GM21528 (cell line): ENCODE measurements around the gene USP48.
A peak's percentile ranks its signal among the peaks of the same experiment; 100 is the strongest.
"Not testable (repeated sequence)": the region's sequence is repeated elsewhere in the genome, so short reads cannot be mapped to it uniquely, and the experiment has no call there.

Source experiments
- ATAC-seq: cut with Tn5 transposase; IDR thresholded peaks from one replicate; pipeline ENCODE4 v1.9.1; 2021; ENCODE audit warnings: mild to moderate bottlenecking, moderate library complexity; ENCODE audit not compliant: unreplicated experiment, low FRiP score

The USP48 gene

GRCh38 chr1:21815724-21816321 lies 32.9 kb upstream of the USP48 start:
- no peak for ATAC-seq

- no peak for ATAC-seq
Observed at GRCh38 chr1:21814981-21815582, 32.1 kb upstream of the USP48 start.

GRCh38 chr1:21814241-21814918 lies 31.4 kb upstream of the USP48 start:
- ATAC-seq: no peak

GRCh38 chr1:21813542-21813941 lies 30.6 kb upstream of the USP48 start:
- no peak for ATAC-seq

- ATAC-seq: no peak
Observed at GRCh38 chr1:21811875-21812305, 28.9 kb upstream of the USP48 start, which contains the start of gene LDLRAD2. Gene LDLRAD2 (plus strand): TSS chr1:21812265. CDS start chr1:21812452, 187 bp downstream.

GRCh38 chr1:21804536-21804935 lies 21.6 kb upstream of the USP48 start:
- ATAC-seq: no peak

DNA sequence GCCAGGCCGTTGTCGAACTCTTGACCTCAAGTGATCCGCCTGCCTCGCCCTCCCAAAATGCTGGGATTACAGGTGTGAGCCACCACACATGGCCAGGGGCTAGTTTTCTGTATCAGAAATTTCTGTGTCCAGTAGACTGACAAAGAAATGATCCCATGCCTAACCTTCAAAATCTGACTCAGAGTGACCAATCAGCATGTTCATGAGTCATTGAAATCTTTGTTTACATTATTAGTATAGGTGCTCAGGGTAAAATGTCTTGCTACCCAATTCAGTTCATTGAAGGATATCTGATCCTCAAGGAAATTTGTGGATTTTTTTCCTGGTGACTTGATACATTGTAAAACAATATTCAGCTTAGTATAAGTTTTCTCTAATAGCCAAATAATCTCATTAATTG lies 18.2 kb upstream of the USP48 start:
- no peak for ATAC-seq

- ATAC-seq: no peak
Observed at GRCh38 chr1:21799730-21800129, 16.8 kb upstream of the USP48 start.

- no peak for ATAC-seq
Observed at GRCh38 chr1:21795075-21795474, 12.1 kb upstream of the USP48 start.

- ATAC-seq: no peak
Observed at GRCh38 chr1:21794656-21795055, 11.7 kb upstream of the USP48 start.

DNA sequence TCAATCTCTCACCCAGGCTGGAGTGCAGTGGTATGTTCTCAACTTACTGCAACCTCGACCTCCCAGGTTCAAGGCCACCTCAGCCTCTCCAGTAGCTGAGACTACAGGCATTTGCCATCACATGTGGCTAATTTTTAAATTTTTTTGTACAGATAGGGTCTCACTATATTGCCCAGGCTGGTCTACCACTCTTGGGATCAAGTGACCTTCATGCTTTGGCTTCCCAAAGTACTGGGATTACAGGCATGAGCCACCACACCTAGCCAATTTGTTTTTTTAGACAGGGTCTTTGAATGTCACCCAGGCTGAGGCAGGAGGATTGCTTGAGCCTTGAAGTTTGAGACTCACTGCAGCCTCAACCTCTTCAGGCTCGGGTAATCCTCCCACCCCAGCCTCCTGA lies 10.2 kb upstream of the USP48 start:
- ATAC-seq: no peak

DNA sequence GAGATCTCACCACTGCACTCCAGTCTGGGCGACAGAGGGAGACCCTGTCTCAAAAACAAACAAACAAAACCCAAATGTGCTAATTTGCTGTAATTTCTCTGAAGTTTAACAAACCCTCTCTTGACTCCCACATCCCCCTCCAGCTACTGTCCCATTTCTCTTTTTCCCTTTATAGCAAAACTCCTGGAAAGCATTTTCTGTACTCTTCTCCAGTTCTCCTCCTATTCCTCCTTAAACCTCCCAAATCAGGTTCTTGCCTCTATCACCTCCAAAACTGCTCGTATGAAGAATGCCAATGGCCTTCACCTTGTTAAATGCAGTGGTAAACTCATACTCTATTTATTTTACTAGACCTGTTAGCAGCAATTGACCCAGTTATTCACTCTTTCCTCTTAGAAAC lies 3.7 kb upstream of the USP48 start:
- no peak for ATAC-seq

GRCh38 chr1:21785764-21786163 lies 2.8 kb upstream of the USP48 start:
- ATAC-seq: not testable (repeated sequence)

DNA sequence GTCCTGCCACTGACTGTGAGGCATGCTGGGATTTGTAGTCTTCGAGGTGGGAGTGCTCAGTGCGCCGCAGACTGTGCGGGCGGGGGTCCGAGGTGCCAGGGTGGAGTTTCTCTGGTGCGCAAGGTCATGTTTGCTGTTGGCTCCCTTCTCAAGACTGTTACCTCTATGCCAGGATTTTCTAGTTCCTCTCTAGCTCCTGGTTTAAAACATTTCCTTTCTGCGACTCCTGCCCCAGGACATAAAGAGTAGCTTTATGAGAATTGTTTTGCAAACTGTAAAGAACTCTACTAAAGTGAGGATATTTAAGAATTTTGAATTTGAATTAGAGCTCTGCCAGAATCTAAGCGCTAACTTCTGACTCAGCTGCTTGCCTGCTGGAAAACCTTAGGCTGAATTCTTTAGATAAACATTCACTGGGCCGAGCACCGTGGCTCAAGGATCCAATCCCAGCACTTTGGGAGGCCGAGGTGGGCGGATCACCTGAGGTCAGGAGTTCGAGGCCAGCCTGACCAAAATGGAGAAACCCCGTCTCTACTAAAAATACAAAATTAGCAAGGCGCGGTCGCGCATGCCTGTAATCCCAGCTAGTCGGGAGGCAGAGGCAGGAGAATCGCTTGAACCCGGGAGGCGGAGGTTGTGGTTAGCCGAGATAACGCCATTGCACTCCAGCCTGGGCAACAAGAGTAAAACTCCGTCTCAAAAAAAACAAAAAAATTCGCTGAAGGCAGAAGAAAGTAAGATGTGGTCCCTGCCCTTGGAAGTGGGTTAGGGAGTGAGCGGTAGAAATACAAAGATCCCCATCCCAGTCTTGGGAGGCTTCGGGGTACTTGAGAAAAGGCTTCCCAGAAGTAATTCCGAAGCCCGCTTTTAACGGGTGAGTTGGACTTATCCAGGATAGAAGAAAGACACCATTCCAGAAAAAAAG lies 992 bp upstream of the USP48 start:
- no peak for ATAC-seq

GRCh38 chr1:21782349-21782867 lies 541 bp downstream of the USP48 start:
- peak; percentile 27 for ATAC-seq

DNA sequence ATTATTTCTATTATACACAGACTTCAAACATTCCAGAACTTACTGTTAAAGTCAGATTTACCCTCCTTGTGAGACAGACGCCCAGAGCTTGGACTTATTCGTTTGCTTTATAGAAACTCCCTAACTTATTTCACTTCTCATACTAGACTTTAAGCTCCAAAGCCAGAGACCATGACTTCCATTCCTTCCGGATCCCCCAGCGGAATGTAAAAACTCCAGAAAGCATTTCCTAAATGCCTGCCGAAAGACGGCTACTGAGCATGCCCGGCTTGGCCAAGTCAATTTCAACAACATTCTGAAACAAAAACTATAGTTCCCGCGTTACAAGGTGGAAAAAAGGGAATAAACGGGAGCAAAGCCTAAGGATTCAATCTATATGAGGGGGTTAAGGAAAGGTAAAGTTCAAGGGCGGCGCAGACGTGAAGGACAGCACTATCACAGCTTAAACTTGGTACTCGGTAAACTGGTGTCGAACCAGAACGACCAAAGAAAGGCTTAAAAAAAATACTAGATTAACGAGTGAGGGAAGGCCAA lies 1.1 kb downstream of the USP48 start:
- no peak for ATAC-seq

DNA sequence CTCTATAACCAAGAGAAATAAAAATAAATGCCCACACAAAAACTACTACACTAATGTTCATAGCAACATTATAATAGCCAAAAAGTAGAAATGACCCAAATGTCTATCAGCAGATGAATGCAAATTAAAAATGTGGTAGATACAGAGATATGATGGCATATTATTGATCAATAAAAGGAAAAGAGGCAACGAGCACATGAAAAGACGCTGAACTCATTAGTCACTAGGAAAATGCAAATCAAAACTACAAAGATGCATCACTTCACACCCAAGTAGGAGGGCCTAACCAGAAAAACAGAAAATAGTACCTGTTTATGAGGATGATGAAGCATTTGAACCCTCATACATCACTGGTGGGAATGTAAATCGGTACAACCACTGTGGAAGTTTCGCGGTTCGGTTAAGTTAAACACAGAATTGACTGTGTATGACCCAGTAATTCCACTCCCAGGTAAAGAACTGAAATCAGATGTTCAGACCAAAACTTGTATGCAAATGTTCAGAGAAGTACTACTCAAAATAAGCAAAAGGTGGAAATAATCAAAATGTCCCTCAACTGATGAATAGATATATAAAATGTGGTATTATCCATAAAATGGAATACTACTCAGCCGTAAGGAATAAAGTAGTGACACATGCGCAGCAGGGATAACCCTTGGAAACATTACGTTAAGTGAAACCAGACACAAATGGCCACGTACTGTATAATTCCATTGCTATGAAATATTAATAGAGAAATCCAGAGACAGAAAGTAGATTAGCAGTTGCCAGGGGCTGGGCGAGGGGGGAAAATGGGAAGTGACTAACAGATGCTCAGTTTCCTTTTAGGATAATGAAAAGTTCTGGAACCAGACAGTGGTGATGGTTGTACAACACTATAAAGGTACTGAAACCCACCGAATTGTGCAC lies 3.1 kb downstream of the USP48 start:
- ATAC-seq: no peak

- no peak for ATAC-seq
Observed at GRCh38 chr1:21778405-21778727, 4.6 kb downstream of the USP48 start.

DNA sequence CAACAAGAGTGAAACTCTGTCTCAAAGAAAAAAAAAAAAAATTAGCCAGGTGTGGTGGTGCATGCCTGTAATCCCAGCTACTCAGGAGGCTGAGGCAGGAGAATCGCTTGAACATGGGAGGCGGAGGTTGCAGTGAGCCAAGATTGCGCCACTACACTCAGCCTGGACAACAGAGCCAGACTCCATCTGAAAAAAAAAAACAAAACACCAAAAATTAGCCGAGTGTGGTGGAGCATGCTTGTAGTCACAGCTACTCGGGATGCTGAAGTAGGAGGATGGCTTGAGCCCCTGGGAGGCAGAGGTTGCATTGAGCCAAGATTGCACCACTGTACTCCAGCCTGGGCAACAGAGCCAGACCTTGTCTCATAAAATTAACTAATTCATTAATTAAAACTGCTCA lies 6.0 kb downstream of the USP48 start:
- not testable (repeated sequence) for ATAC-seq
